OCI-LY1 (cell line): ENCODE results near the gene RND3.

Source experiments
- H2AFZ ChIP-seq: fragments of 200-600 bp; sonication (generic), shearing (Covaris generic); 2 replicates; pipeline ENCODE4 v1.6.0; 2014; ENCODE audit warnings: antibody characterized with exemption, mild to moderate bottlenecking, low read length
- H3F3A ChIP-seq: fragments of 200-600 bp; sonication (generic), shearing (Covaris generic); 2 replicates; pipeline ENCODE4 v1.6.0; 2014; ENCODE audit warnings: mild to moderate bottlenecking, antibody characterized with exemption, low read length, moderate library complexity; ENCODE audit not compliant: insufficient read depth
- H3K27ac ChIP-seq: fragments of 200-600 bp; sonication (generic); 2 replicates; pipeline ENCODE4 v1.5.1; 2014; ENCODE audit warnings: low read length, mixed run types, mild to moderate bottlenecking, low read depth; ENCODE audit not compliant: poor library complexity, severe bottlenecking
- H3K27me3 ChIP-seq: fragments of 200-600 bp; sonication (generic); 2 replicates; pipeline ENCODE4 v1.6.0; 2014; ENCODE audit warnings: antibody characterized with exemption, mild to moderate bottlenecking, low read length, moderate library complexity; ENCODE audit not compliant: insufficient read depth
- H3K36me3 ChIP-seq: fragments of 200-600 bp; sonication (generic); 2 replicates; pipeline ENCODE4 v1.6.1; 2014; ENCODE audit warnings: mild to moderate bottlenecking, antibody characterized with exemption, low read length, moderate library complexity, mixed read lengths; ENCODE audit not compliant: insufficient read depth
- H3K4me1 ChIP-seq: fragments of 200-600 bp; sonication (generic); 2 replicates; pipeline ENCODE4 v1.5.1; 2014; ENCODE audit warnings: mild to moderate bottlenecking, low read length, moderate library complexity; ENCODE audit not compliant: insufficient read depth, severe bottlenecking
- H3K4me2 ChIP-seq: fragments of 200-600 bp; sonication (generic), shearing (Covaris generic); 2 replicates; pipeline ENCODE4 v1.6.1; 2014; ENCODE audit warnings: low read length
- H3K4me3 ChIP-seq: fragments of 200-600 bp; sonication (generic); 2 replicates; pipeline ENCODE4 v1.5.1; 2014; ENCODE audit warnings: low read length, low read depth, mild to moderate bottlenecking, mixed read lengths; ENCODE audit not compliant: poor library complexity, severe bottlenecking
- H3K79me2 ChIP-seq: fragments of 200-600 bp; shearing (Covaris generic); 2 replicates; pipeline ENCODE4 v1.6.1; 2016; ENCODE audit warnings: mixed run types, low read length, mixed read lengths; ENCODE audit not compliant: insufficient read depth
- H3K9ac ChIP-seq: fragments of 200-600 bp; sonication (generic), shearing (Covaris generic); 2 replicates; pipeline ENCODE4 v1.6.1; 2014; ENCODE audit warnings: mild to moderate bottlenecking, low read length, mixed read lengths
- H3K9me2 ChIP-seq: fragments of 200-600 bp; sonication (generic), shearing (Covaris generic); 2 replicates; pipeline ENCODE4 v1.6.1; 2014; ENCODE audit warnings: low read depth, mild to moderate bottlenecking, low read length, mixed read lengths
- H3K9me3 ChIP-seq: fragments of 200-600 bp; shearing (Covaris generic); 2 replicates; pipeline ENCODE4 v1.6.1; 2014; ENCODE audit warnings: low read length, mixed read lengths
- H4K20me1 ChIP-seq: fragments of 200-600 bp; sonication (generic), shearing (Covaris generic); 2 replicates; pipeline ENCODE4 v1.6.0; 2016; ENCODE audit warnings: mild to moderate bottlenecking, low read length; ENCODE audit not compliant: insufficient read depth
- CTCF ChIP-seq: fragments of 200-600 bp; sonication (generic), shearing (Covaris generic); IDR thresholded peaks from 2 replicates; pipeline ENCODE4 v1.5.1; 2017; ENCODE audit warnings: mild to moderate bottlenecking, antibody characterized with exemption, low read length, moderate library complexity, mixed read lengths
- EZH2 ChIP-seq: fragments of 200-600 bp; sonication (generic), shearing (Covaris generic); IDR thresholded peaks from 2 replicates; pipeline ENCODE4 v1.8.0; 2017; ENCODE audit warnings: borderline replicate concordance, mixed run types, mild to moderate bottlenecking, antibody characterized with exemption, low read length, moderate library complexity, mixed read lengths

Gene RND3

GRCh38 chr2:150485871-150486538 is 1.5 kb downstream of the RND3 start:
- Histone ChIP-seq H3K79me2 (no peaks in the 10 kb centered on the region), H3K27ac (no peak overlapping the region), H3K36me3 (no peaks in the 10 kb centered on the region), H3K9me2 (no peaks in the 10 kb centered on the region), H4K20me1 (no peaks in the 10 kb centered on the region), H3K4me3 (no peak overlapping the region), H3K4me1 (no peaks in the 10 kb centered on the region), H3F3A (no peaks in the 10 kb centered on the region), H3K27me3 (no peaks in the 10 kb centered on the region), H3K9me3 (no peaks in the 10 kb centered on the region), H3K9ac (no peak overlapping the region), H3K4me2 (no peak overlapping the region), H2AFZ (no peak overlapping the region)
- TF ChIP-seq EZH2 (no peak), CTCF (no peak)

GRCh38 chr2:150485114-150485870 is 2.2 kb downstream of the RND3 start:
- Histone ChIP-seq H3K9me2 (no peaks in the 10 kb centered on the region), H3K27me3 (no peaks in the 10 kb centered on the region), H4K20me1 (no peaks in the 10 kb centered on the region), H2AFZ (no peak overlapping the region), H3K9me3 (no peaks in the 10 kb centered on the region), H3K9ac (no peak overlapping the region), H3K36me3 (no peaks in the 10 kb centered on the region), H3K4me3 (no peak overlapping the region), H3K27ac (no peak overlapping the region), H3K4me2 (no peak overlapping the region), H3F3A (no peaks in the 10 kb centered on the region), H3K79me2 (no peaks in the 10 kb centered on the region), H3K4me1 (no peaks in the 10 kb centered on the region)
- no peak for TF ChIP-seq CTCF
- TF ChIP-seq EZH2: no peak

- no peak overlapping the region for H3K9ac ChIP-seq
- H3K4me2 ChIP-seq: no peak overlapping the region
- H3K36me3 ChIP-seq: no peaks in the 10 kb centered on the region
- H3K4me3 ChIP-seq: no peak overlapping the region
- H3K4me1 ChIP-seq: no peaks in the 10 kb centered on the region
- no peaks in the 10 kb centered on the region for H4K20me1 ChIP-seq
- no peak overlapping the region for H2AFZ ChIP-seq
- H3K9me3 ChIP-seq: no peaks in the 10 kb centered on the region
- H3K27me3 ChIP-seq: no peaks in the 10 kb centered on the region
- no peaks in the 10 kb centered on the region for H3K79me2 ChIP-seq
- TF ChIP-seq CTCF: no peak
- TF ChIP-seq EZH2: no peak
- no peaks in the 10 kb centered on the region for H3F3A ChIP-seq
- H3K27ac ChIP-seq: no peak overlapping the region
- no peaks in the 10 kb centered on the region for H3K9me2 ChIP-seq
Measured at GRCh38 chr2:150484461-150485021, 2.9 kb downstream of the RND3 start.
